Measurements from ENCODE around the gene NOXO1. TPM values are rescaled to one million over a fixed set of nuclear protein-coding genes. Genes with fewer than 3 reads are reported as not detected.

NOXO1 gene
- total and polyA plus RNA-seq, 10 of the 15 experiments (the other 5 are each of a cell fraction or from before 2014, with no cell fraction given): 0.09 to 0.76 (median 0.26) TPM; not detected in 4

DNA sequence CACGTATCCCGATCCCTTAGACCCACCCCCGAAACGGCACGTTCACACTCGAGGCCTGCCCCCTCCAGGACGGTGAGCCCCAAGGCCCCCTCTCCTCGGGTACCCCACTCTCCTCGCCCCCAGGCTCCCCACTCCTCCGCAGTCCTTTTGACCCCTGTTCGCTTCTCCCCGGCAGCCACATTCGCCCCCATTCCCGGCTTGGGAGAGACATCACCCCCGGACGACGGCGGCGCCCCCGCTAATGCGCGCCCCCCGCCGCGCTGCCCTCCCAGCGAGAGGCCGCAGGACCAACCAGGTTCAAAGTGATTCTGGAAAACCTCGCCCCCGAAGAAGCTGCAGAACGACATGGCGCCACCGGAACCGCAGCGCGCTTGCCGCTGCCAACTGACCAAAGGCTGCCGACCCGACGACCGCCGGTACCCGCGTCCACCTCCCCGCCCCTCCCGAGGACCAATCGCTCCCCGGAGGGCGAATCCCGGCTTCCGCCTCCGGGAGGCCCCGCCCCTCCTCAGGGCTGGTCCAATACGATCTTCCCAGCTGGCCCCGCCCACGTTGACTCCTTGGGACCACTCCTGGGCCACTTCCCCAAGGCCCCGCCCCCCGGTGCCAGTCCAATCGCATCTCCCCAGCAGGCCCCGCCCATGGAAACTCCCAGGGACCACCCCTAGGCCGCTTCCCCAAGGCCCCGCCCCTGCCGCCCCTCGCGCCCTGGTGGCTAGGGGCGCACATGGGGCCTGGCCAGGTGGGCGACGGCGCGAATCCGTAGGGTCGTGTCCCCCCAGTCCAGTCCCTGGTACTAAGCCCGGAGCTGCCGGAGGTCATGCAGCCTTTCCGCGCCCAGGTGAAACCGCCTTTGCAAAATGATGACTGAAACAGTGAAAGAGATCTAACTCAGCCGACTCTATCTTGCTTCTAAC, 38.2 kb downstream of the NOXO1 start, which contains the start of gene MSRB1 (continued):
- TF ChIP-seq, protein P1, sequence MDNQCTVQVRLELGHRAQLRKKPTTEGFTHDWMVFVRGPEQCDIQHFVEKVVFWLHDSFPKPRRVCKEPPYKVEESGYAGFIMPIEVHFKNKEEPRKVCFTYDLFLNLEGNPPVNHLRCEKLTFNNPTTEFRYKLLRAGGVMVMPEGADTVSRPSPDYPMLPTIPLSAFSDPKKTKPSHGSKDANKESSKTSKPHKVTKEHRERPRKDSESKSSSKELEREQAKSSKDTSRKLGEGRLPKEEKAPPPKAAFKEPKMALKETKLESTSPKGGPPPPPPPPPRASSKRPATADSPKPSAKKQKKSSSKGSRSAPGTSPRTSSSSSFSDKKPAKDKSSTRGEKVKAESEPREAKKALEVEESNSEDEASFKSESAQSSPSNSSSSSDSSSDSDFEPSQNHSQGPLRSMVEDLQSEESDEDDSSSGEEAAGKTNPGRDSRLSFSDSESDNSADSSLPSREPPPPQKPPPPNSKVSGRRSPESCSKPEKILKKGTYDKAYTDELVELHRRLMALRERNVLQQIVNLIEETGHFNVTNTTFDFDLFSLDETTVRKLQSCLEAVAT (IDR thresholded peaks at IDR 0.05): 0 out of 2 replicates have a peak, but pooled peaks have one; percentile 19
- TF ChIP-seq, protein P2, sequence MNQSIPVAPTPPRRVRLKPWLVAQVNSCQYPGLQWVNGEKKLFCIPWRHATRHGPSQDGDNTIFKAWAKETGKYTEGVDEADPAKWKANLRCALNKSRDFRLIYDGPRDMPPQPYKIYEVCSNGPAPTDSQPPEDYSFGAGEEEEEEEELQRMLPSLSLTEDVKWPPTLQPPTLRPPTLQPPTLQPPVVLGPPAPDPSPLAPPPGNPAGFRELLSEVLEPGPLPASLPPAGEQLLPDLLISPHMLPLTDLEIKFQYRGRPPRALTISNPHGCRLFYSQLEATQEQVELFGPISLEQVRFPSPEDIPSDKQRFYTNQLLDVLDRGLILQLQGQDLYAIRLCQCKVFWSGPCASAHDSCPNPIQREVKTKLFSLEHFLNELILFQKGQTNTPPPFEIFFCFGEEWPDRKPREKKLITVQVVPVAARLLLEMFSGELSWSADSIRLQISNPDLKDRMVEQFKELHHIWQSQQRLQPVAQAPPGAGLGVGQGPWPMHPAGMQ (IDR thresholded peaks at IDR 0.05; ENCODE audit: borderline replicate concordance): no peak
- TF ChIP-seq YY1 (IDR thresholded peaks at IDR 0.05; ENCODE audit: low read depth, low read length) (no peak), HDAC2 (IDR thresholded peaks at IDR 0.05) (no peak), SIX5 (IDR thresholded peaks at IDR 0.05; ENCODE audit: low read depth, low read length, severe bottlenecking) (no peak), NFYA (IDR thresholded peaks at IDR 0.05; ENCODE audit: borderline replicate concordance, low read depth, low read length) (no peak), EZH2 (IDR thresholded peaks at IDR 0.05; ENCODE audit: borderline replicate concordance, control insufficient read depth, low read depth, low read length) (no peak)
- TF ChIP-seq, protein P3, sequence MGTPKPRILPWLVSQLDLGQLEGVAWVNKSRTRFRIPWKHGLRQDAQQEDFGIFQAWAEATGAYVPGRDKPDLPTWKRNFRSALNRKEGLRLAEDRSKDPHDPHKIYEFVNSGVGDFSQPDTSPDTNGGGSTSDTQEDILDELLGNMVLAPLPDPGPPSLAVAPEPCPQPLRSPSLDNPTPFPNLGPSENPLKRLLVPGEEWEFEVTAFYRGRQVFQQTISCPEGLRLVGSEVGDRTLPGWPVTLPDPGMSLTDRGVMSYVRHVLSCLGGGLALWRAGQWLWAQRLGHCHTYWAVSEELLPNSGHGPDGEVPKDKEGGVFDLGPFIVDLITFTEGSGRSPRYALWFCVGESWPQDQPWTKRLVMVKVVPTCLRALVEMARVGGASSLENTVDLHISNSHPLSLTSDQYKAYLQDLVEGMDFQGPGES (IDR thresholded peaks at IDR 0.05): 0 out of 2 replicates have a peak, but pooled peaks have one; percentile 28
- TF ChIP-seq, protein P4, sequence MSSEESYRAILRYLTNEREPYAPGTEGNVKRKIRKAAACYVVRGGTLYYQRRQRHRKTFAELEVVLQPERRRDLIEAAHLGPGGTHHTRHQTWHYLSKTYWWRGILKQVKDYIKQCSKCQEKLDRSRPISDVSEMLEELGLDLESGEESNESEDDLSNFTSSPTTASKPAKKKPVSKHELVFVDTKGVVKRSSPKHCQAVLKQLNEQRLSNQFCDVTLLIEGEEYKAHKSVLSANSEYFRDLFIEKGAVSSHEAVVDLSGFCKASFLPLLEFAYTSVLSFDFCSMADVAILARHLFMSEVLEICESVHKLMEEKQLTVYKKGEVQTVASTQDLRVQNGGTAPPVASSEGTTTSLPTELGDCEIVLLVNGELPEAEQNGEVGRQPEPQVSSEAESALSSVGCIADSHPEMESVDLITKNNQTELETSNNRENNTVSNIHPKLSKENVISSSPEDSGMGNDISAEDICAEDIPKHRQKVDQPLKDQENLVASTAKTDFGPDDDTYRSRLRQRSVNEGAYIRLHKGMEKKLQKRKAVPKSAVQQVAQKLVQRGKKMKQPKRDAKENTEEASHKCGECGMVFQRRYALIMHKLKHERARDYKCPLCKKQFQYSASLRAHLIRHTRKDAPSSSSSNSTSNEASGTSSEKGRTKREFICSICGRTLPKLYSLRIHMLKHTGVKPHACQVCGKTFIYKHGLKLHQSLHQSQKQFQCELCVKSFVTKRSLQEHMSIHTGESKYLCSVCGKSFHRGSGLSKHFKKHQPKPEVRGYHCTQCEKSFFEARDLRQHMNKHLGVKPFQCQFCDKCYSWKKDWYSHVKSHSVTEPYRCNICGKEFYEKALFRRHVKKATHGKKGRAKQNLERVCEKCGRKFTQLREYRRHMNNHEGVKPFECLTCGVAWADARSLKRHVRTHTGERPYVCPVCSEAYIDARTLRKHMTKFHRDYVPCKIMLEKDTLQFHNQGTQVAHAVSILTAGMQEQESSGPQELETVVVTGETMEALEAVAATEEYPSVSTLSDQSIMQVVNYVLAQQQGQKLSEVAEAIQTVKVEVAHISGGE (CRISPR knock-in tag; IDR thresholded peaks at IDR 0.05): no peak

Data from GM12878 (cell line).